Kidney glomerular epithelial cell (primary cell): ENCODE measurements around the gene CFC1.
"Not testable (repeated sequence)": the region's sequence is repeated elsewhere in the genome, so short reads cannot be mapped to it uniquely, and the experiment has no call there.

ENCODE experiments used
- DNase-seq: peaks from one replicate; lab custom pipeline; 2025; lab: John Stamatoyannopoulos, UW

The CFC1 gene

DNA sequence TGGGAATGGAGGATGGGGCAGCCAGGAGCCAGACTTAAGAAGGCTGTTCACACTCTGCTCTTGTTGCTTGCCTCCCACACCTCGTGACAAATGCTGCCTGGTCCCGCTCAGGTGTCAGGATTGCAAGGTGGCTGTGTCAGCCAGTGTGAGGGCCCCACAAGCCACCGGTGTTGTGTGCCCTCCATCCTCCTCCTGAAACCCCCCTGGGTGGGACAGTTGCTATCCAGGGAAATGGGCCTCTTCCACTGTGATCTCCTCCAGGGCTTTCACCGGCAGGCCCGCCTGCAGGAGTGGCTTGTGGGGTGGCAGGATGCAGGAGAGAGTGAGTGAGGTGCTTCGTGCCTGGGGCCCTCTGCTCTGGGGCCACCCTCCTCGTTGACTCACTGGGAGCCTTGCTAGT, 16.4 kb downstream of the CFC1 start:
- DNase-seq = not testable (repeated sequence)

DNA sequence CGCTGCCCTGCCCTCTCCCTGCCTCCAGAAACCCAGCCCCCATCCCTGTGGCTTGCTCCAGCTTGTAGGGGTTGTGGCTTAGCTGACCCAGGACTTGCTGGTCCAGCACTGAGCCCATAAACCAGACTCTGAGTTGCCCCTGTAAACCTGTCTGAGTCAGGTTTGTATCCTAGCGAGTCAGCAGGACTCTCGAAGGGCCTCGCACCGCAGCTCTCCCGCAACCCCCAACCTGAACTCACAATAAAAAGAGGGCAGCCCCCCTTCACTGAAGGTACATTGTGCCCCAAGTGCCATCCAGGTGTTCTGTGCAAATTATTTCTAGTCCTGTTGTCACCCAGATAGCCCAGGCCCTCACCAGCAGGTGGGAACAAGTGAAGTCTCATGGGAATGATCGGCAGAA, 17.9 kb downstream of the CFC1 start:
- not testable (repeated sequence) for DNase-seq

GRCh38 chr2:130579121-130579520, 20.3 kb downstream of the CFC1 start:
- not testable (repeated sequence) for DNase-seq

DNA sequence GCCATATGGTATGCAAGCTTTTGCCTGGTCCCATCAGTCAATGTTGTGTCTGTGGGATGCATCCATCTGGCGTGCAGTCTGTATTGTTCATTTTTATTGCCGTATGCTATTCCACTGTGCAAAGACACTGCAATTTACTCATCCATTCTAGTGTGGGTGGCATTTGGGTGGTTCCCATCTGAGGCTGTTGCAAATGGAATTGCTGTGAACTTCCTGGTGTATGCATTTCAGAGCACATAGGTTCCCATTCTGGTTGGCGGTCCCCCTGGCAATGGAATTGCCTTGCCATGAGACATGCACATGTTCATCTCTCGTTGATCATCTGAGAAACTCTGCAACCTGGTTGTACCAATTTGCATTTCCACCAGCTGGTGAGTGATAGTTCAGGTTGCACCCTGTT, 21.8 kb downstream of the CFC1 start:
- DNase-seq = not testable (repeated sequence)

DNA sequence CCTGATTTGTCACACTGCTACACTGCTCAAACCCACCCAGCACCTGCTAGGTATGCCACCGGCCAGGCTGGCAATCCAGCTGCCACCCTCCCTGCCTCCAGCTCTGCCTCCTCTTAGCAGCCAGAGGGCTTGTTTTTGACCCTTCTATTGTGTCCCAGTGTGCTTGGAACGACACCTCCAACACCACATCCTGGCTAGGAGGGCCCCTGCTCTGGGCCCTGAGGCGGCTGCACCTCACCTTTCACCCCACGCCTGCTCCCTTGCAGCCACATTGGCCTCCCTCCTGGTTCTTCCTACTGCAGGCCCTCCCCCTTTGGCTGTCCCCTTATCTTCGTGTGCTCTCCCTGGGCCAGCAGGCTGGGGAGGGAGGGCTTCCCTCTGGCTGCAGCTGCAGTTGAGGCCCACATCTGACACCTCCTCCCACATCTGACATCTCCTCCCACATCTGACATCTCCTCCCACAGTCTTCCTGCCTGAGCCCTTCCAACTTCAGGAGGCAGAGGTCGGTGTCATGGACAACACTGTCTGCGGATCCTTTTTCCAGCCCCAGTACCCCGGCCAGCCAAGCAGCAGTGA, 23.1 kb downstream of the CFC1 start:
- DNase-seq = not testable (repeated sequence)

DNA sequence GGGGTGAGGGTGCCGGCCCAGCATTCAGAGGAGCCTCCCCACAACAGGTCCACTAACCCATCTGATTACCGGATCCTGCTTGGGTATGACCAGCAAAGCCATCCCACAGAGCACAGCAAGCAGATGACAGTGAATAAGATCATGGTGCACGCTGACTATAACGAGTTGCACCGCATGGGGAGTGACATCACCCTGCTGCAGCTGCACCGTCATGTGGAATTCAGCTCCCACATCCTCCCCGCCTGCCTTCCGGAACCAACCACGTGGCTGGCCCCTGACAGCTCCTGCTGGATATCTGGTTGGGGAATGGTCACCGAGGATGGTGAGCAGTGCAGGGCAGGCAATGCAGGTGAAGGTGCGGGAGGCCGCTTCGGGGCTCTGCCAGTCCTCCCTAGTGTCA, 25.1 kb downstream of the CFC1 start:
- DNase-seq = not testable (repeated sequence)

- not testable (repeated sequence) for DNase-seq
Observed at GRCh38 chr2:130571929-130572328, 27.4 kb downstream of the CFC1 start.

GRCh38 chr2:130566165-130566564, 33.2 kb downstream of the CFC1 start:
- DNase-seq = not testable (repeated sequence)

GRCh38 chr2:130556441-130556840, 42.9 kb downstream of the CFC1 start:
- not testable (repeated sequence) for DNase-seq

DNA sequence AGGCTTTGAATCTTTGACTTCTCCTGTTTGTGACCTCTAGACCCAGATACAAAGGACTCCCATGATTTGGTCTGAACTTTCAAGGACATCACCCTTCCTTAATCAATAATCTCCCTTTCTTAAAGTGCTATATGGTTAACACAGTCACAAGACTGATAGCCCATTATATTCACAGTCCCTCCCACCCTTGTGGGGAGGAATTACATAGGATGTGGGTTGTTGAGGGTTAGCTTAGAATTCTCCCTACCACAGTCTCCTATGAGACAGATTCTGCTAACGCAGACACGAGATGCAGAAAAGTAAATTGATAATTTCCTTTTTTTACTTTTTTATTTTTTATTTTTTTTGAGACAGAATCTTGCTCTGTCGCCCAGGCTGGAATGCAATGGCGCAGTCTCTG, 45.2 kb downstream of the CFC1 start:
- not testable (repeated sequence) for DNase-seq

- DNase-seq = not testable (repeated sequence)
Observed at GRCh38 chr2:130549475-130549874, 49.9 kb downstream of the CFC1 start.

DNA sequence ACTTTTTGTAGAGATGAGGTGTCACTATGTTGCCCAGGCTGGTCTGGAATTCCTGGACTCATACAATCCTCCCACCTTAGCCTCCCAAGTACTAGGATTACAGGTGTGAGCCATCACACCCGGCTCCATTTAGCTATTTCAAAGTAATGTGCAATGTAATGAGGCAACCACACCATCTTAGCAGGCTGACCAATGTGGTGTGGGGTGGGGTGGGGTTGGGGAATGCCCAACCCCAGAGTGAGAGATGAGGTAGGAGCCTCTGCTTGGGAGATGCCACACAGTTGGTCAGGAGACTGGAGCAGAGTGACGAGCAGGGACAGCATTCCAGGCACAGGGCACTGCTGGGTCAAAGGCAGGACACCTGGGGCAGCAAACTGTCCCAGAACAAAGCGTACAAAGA, 51.0 kb downstream of the CFC1 start:
- DNase-seq = not testable (repeated sequence)

- DNase-seq = not testable (repeated sequence)
Observed at GRCh38 chr2:130544978-130545377, 54.4 kb downstream of the CFC1 start.

- not testable (repeated sequence) for DNase-seq
Observed at GRCh38 chr2:130543785-130544528, 55.4 kb downstream of the CFC1 start.

DNA sequence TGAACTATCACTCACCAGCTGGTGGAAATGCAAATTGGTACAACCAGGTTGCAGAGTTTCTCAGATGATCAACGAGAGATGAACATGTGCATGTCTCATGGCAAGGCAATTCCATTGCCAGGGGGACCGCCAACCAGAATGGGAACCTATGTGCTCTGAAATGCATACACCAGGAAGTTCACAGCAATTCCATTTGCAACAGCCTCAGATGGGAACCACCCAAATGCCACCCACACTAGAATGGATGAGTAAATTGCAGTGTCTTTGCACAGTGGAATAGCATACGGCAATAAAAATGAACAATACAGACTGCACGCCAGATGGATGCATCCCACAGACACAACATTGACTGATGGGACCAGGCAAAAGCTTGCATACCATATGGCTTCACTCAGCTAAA, 56.6 kb downstream of the CFC1 start:
- not testable (repeated sequence) for DNase-seq
